GM21515 (cell line): ENCODE results near the gene CELF5.
"Not testable (repeated sequence)": the region's sequence is repeated elsewhere in the genome, so short reads cannot be mapped to it uniquely, and the experiment has no call there.

Source experiments
- ATAC-seq: cut with Tn5 transposase; IDR thresholded peaks from one replicate; pipeline ENCODE4 v1.9.1; 2021; ENCODE audit not compliant: unreplicated experiment

CELF5 gene

DNA sequence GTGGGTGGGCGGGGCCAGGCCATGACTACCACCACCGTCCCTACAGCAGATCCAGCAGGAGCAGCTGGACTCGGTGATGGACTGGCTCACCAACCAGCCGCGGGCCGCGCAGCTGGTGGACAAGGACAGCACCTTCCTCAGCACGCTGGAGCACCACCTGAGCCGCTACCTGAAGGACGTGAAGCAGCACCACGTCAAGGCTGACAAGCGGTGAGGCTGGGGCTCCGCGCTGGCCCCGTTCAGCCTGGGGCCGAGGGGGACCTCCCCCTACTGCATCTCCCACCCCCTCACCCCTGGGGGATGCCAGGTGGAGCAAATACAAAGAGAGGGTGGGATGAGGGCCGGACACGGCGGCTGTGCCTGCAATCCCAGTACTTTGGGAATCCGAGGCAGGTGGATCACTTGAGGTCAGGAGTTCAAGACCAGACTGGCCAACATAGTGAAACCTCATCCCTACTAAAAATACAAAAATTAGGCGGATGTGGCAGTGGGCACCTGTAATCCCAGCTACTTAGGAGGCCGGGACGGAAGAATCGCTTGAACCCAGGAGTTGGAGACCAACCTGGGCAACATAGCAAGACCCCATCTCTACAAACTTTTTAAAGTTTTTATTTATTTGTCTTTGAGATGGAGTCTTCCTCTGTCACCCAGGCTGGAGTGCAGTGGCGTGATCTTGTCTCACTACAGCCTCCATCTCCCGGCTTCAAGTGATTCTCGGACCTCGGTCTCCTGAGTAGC is 18.1 kb upstream of the CELF5 start:
- no peak for ATAC-seq

GRCh38 chr19:3207461-3208242 is 16.8 kb upstream of the CELF5 start:
- no peak for ATAC-seq

- ATAC-seq: no peak
Observed at GRCh38 chr19:3208317-3209207, 15.9 kb upstream of the CELF5 start.

DNA sequence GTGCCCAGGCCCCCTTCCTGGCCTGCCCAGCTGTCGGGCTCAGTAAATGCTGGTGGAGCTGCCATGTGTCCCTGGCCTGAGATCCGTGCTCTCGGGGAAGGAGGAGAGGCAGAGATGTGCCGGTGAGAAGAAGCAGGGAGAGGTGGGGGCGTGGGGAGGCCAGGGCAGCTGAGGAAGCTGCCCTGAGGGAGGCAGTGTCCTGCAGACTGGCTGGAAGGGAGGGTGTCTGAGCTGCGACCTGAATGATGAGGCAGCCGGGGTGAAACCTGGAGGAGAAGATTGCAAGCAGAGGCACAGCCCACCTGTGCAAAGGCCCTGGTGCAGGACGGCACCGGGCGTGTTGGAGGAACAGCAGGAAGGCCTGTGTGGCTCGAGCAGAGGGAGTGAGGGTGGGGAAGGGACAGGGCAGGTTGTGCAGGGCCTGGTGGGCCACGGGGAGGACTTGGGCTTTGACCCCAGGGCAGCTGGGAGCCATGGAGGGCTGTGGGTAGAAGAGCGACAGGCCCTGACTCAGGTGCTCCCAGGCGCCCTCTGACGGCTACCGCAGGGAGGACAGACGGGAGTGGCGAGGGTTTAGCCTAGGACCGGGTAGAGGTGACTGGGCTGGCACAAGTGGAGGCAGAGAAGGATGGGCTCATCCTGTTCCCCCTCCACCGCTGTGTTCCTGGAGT is 14.0 kb upstream of the CELF5 start:
- ATAC-seq: no peak

DNA sequence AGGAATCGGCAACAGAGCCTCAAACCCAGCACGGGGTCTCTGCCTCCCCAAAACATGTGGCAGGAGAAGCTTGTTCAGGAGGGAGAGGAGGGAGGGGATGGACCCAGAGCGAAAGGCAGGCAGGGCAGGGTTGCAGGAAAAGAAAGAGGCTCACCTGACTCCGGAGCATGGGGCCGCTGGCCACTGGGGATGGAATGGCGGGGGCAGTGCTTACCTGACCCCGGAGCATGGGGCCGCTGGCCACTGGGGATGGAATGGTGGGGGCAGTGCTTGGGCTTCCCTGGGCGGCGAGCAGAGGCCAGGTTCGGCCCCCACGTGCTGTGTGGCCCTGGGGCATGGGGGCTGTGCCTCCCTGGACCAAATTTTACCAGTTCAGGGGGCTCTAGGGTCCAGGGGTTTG is 13.3 kb upstream of the CELF5 start:
- no peak for ATAC-seq

DNA sequence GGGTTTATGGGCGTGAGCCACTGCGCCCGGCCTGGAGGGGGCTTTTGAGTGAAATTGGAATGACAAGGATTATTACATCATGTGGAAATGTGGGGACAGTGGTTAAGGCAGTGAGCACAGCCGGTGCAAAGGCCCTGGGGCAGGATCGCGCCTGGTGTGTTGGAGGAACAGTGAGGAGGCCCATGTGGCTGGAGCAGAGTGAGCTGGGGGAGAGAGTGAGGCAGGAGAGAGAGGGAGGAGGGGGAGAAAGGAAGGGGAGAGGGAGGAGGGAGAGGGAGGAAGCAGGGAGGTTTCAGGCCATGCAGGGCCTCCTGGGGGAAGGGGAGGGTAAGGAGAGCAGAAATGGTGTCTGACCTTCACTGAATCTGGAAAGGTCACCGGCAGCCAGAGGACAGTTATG is 11.3 kb upstream of the CELF5 start:
- no peak for ATAC-seq

DNA sequence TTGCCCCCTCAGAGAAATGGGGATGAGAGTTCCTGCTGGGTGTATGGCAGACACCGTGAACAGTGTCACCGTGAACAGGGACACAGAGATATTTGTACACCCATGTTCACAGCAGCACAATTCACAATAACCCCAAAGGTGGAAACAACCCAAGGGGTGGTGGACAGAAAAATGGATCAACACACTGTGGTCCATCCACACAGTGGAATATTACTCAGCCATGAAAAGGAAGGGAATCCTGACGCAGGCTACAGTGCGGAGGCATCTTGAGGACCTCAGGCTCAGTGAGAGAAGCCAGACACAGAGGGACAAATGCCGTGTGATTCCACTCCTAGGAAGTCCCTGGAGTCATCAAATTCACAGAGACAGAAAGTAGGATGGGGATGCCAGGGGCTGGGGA is 7.6 kb upstream of the CELF5 start:
- ATAC-seq: no peak

GRCh38 chr19:3220576-3220975 is 3.9 kb upstream of the CELF5 start:
- ATAC-seq: no peak

DNA sequence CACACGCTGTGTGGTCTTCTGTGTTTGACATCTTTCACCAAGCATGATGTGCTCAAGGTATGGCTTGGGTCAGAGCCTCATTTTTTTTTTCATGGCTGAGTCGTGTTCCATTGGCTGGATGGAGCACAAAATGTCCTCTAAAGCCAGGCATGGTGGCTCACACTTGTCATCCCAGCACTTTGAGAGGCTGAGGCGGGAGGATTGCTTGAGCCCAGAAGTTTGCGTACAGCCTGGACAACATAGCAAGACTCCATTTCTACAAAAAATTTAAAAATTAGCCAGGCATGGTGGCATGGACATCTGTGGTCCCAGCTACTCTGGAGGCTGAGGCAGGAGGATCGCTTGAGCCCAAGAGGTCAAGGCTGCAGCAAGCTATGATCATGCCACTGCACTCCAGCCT is 2.9 kb upstream of the CELF5 start:
- ATAC-seq: not testable (repeated sequence)

- ATAC-seq: no peak
Observed at GRCh38 chr19:3222709-3223108, 1.8 kb upstream of the CELF5 start.

DNA sequence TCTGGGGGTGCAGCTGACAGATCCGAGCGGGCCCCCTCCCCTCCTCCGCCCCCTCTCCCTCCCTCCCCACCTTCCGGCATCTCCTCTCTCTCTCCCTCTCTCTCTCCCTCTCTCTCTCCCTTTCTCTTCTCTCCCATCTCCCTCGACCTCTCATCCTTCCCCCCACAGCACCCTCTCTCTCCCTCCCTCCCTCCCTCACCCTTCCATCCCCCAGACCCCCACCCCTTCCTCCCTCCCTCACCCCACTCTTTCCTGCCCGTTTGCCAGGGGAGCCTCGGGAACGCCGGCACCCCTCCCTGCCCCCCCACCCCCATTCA is 666 bp downstream of the CELF5 start:
- ATAC-seq: no peak

- no peak for ATAC-seq
Observed at GRCh38 chr19:3225677-3226093, 1.2 kb downstream of the CELF5 start.

DNA sequence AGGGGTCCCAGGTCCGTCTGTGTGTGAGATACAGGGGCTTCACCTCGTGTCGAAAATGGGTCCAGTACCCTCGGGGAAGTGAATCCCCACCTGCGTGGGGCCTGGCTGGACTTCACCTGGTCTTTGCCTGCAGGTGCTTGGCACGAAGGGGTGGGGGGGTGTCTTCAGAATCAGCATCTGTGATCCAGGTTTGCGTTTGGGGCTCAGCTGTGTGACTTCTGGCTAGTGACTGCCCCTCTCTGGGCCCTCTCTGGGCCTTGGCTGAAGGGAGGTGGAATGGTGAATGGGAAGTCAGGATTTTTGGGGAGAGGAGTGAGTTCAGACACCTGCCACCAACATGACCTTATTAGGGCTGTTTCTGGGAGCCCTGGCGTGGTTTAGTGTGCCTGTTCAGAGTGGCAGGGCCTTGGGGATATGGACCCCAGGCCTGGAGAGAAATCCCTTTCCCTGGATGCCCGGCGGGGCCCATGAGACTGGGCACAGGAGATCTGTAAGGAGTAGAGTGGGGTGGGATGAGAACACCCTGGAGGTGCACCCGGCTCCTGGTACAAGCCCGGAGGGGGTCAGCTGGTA is 2.7 kb downstream of the CELF5 start:
- ATAC-seq: no peak

GRCh38 chr19:3229346-3229743 is 4.9 kb downstream of the CELF5 start:
- no peak for ATAC-seq

DNA sequence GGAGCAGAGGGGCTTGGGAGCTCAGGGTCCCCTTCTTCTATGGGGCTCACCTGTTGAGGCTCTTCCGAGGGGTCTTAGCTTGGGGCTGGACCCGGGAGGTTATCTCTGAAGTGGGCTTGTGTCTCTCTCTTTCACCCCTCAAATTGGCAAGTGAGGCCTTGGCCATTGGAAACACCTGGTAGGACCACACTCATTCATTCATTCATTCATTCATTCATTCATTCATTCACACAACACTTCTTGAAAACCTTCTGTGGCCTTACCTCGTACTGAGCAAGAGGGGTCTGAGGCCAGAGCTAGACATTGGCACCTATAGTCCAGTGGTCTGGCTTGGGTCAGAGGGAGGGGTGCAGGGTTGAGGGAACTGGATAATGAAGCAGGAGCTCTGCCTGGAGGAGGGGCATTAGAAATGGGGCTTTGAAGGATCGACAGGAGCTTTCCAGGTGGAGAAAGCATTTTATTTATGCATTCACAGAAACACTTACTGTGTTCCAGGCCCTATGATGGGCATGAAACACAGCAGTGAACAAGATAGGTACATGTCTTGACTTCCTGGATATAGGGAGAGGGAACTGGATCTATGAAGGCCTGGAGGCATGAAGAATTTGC is 5.5 kb downstream of the CELF5 start:
- ATAC-seq: no peak

DNA sequence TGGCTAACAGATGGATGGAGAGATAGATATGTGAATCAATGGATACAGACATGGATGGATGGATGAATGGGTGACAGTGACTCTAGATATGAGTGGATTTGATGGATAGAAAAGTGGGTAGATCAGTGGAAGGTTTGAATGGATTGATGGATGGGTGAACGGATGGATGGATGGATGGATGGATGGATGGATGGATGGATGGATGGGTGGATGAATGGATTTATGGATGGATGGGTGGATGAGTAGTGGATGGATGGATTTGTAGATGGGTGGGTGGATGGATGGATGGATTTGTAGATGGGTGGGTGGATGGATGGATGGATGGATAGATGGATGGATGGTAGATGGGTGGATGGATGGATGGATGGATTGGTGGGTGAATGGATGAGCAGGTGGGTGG is 6.8 kb downstream of the CELF5 start:
- ATAC-seq: no peak

- no peak for ATAC-seq
Observed at GRCh38 chr19:3233116-3233515, 8.7 kb downstream of the CELF5 start.

DNA sequence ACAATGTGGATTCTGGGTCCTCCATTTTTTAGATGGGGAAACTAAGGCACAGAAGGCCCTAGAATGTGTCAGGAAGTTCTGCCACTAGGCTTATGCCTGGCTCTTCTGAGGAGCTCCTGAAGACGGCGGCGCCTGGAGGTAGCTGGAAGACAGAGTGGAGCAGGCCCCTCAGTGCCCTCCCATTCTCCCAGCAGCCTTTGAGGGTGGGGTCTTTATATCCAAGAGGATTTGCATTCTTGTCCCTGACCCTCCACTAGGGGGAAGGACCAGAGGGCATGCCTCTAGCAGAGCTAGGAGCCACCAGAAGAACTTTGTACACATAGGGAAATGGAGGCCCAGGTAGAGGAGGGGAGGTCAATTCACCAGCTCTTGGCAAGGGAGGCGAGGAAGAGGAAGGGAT is 9.4 kb downstream of the CELF5 start:
- ATAC-seq: no peak

DNA sequence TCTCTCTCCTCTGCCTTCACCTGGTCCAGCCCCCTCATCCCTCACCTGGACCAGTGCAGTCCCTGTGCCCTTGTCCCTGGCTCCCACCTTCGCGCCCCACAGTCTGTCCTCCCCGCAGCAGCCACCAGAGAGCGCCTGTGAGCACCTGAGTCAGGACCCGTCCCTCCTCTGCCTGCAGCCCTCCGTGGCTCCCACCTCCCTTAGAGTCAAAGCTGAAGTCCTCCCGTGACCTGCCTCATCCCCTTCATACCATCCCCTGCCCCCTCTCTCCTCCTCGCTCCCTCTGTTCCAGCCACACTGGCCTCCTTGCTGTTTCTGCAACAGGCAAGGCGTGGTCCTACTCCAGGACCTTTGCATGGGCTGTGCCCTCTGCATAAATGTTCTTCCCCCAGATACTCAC is 10.3 kb downstream of the CELF5 start:
- ATAC-seq: no peak

DNA sequence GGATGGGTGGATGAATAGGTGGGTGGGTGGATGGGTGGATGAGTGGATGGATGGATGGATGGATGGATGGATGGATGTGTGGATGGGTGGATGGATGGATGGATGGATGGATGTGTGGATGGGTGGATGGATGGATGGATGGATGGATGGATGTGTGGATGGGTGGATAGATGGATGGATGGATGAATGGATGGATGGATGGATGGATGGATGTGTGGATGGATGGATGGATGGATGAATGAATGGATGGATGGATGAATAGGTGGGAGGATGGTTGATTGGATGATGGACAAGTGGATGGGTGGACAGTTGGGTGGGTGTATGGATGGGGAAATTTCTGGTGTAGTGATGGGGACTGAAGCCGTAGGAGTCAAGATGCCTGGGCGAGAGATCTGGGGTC is 11.1 kb downstream of the CELF5 start:
- not testable (repeated sequence) for ATAC-seq
